AG04450 (cell line): ENCODE data around the gene SORBS2. TPM values are rescaled to one million over a fixed set of nuclear protein-coding genes. Genes with fewer than 3 reads are reported as not detected.

Experiments used
- CTCF ChIA-PET: fragments of 300-600, 350-600 bp; formaldehyde crosslinking; extraction: SDS; loops from one replicate; lab custom pipeline; 2022; ENCODE audit warnings: antibody characterized with exemption, inconsistent platforms; lab: Charles Lee
- POLR2A ChIA-PET: fragments of 350-600 bp; formaldehyde crosslinking; extraction: SDS; loops from one replicate; lab custom pipeline; 2021; ENCODE audit warnings: antibody characterized with exemption, inconsistent platforms; lab: Yijun Ruan, JAX
- DNase-seq: peaks from one replicate; pipeline ENCODE4 v3.0.0-alpha.2; 2011; ENCODE audit warnings: low read depth, low spot score
- H3K27ac ChIP-seq: one replicate; pipeline ENCODE4 v1.5.1; 2012; ENCODE audit warnings: low read depth, low read length, control low read depth
- H3K27me3 ChIP-seq: one replicate; pipeline ENCODE4 v1.6.0; 2012; ENCODE audit warnings: low read length; ENCODE audit not compliant: control insufficient read depth, insufficient read depth
- H3K4me3 ChIP-seq: 2 replicates; pipeline ENCODE4 v1.5.1; 2011; ENCODE audit warnings: mild to moderate bottlenecking, low read depth, low read length, control low read depth
- H3K9me3 ChIP-seq: 2 replicates; pipeline ENCODE4 v1.5.1; 2012; ENCODE audit warnings: low read length; ENCODE audit not compliant: control insufficient read depth, insufficient read depth
- polyA plus RNA-seq: library from polyadenylated mRNA; depleted of rRNA; stranded (reverse); fragments of >200 nt; gene quantifications from 2 replicates; pipeline ENCODE4 v1.2.3, GENCODE V29; 2011
- TF ChIP-seq, protein P1 (sequence below): IDR thresholded peaks from 2 replicates; pipeline ENCODE4 v1.5.1; 2011; ENCODE audit warnings: low read depth, low read length, control low read depth, inconsistent platforms

The SORBS2 gene
- polyA plus RNA-seq, 1 experiment, result not detected

DNA sequence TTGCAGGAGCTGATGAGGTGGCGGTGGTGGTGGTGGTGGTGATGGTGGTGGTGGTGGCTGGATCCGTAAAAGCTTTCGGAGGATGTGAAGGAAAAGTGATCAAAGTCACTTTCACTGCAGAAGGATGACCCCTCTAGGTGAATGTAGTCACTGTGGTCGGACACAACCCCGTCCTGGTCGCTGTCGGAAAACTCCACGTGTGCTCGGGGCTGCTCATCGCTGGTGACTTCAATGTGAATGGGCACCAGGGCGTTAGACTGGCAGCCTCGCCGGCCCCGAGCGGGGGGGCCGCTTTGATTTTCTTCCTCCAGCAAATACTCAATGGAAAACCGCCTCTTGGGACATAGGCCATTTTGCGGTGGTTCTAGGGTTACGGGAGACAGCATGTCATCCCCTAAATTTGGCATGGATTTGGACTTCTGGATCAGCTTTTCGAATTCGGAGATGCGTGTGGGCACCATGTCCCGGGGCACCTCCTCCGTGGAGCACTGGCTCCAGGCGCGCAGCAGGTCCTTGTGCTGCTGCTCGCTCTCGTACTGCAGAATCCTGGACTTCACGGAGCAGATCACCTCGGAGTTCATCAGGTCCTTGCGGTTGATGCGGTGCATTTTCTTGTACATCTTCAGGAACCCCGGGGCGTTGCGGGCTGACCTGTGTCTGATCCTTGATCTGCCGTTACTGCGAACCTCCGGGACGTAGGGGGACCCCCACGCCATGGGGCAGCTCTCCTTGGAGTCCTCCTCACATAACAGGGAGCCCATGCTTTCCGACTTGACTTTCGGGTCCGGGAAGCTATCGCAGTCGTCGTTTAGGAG, 188.3 kb downstream of the SORBS2 start:
- no peak overlapping the region for H3K4me3 ChIP-seq
- POLR2A ChIA-PET, result no interaction called here
- H3K27me3 ChIP-seq, result no peaks in the 10 kb centered on the region
- TF ChIP-seq, protein P1, sequence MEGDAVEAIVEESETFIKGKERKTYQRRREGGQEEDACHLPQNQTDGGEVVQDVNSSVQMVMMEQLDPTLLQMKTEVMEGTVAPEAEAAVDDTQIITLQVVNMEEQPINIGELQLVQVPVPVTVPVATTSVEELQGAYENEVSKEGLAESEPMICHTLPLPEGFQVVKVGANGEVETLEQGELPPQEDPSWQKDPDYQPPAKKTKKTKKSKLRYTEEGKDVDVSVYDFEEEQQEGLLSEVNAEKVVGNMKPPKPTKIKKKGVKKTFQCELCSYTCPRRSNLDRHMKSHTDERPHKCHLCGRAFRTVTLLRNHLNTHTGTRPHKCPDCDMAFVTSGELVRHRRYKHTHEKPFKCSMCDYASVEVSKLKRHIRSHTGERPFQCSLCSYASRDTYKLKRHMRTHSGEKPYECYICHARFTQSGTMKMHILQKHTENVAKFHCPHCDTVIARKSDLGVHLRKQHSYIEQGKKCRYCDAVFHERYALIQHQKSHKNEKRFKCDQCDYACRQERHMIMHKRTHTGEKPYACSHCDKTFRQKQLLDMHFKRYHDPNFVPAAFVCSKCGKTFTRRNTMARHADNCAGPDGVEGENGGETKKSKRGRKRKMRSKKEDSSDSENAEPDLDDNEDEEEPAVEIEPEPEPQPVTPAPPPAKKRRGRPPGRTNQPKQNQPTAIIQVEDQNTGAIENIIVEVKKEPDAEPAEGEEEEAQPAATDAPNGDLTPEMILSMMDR, result no peak
- H3K9me3 ChIP-seq, result no peaks in the 10 kb centered on the region; the same call in 1 of the 2 replicates
- H3K27ac ChIP-seq, result no peak overlapping the region
- DNase-seq, result no peak
- CTCF ChIA-PET, result interaction anchor here (1.9 kb wide), 1 partner anchor 17 kb away, joined by 8 read pairs; no protein-coding TSS in a partner anchor

DNA sequence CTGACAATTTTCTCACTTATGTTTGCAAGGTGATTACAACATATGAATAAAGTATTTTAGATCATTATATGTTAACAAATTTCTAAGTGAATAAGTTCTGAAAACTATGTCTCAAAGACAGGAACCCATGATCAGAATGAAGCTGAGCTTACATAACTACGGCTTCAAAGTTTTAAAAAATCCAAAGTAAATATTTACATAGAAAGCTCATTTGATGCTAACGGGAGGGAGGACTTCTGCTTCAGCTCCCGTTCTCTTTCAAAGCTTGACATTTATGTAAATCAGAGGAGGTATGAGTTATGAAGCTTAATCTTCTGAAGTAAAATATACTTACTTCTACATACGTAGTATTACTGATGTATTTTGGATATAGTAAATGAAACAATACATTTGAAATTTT, 203.8 kb downstream of the SORBS2 start:
- no peak for DNase-seq
- TF ChIP-seq, protein P1, result no peak
- Histone ChIP-seq H3K27ac (no peak overlapping the region), H3K4me3 (no peak overlapping the region), H3K9me3 (no peaks in the 10 kb centered on the region), H3K27me3 (no peaks in the 10 kb centered on the region)
- ChIA-PET POLR2A (no interaction called here), CTCF (interaction anchor here (1.0 to 6.3 kb wide), 3 partner anchors 9 to 430 kb away, joined by 3 to 39 read pairs (median 8); no protein-coding TSS in a partner anchor)

DNA sequence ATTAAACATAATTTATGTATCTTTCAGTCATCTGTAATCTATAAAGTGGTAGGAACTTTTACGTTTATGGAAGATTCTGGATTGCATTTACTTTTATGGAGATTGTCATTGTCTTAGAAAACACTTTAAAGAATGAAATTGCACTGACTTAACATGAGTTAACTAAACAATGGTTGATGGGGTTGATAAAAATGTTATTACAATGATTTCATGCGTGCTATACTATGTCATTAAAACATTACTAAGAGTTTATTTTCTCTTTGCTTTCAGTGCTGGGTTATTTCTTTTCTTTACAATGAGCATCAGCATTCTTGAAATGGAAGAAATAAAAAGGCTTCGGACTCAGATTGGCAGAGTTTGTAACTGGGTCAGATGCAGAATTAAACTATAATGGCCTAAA, 209.6 kb downstream of the SORBS2 start:
- CTCF ChIA-PET, result interaction anchor here (1.5 kb wide), 1 partner anchor 419 kb away, joined by 5 read pairs; no protein-coding TSS in a partner anchor
- H3K4me3 ChIP-seq, result no peak overlapping the region
- POLR2A ChIA-PET, result no interaction called here
- no peak for DNase-seq
- TF ChIP-seq, protein P1, result no peak
- peaks cover 2% of the 10 kb centered on the region for H3K27me3 ChIP-seq
- H3K9me3 ChIP-seq, result no peaks in the 10 kb centered on the region
- no peak overlapping the region for H3K27ac ChIP-seq

DNA sequence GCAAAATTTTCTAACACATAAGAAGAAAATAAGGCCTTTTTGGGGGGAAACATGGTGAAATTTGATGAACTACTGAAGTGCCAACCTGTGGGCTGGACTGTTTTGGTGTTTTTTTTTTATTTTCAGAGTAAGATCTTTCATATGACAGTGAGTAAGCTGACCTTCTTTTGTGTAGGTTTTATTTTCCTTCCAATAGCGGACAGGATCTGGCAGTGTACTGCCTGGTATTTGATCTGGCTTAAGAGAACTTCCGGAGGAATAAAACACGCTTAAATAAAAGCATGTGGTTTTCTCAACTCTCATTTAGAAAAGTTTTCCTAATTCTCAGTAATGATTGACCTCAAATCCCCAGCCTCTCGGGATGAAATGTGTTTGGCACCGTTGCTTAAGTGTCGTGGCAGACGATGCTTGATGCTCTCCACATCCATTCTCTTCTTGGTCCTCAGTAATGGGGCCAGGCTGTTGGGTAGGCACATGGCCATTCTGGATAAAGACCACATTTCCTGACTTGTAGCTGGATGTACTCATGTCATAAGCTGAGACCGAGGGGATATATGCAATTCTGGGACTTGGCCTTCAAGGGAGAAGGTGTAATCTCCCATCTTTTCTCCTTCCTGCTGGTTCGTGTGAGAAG, 211.1 kb downstream of the SORBS2 start:
- TF ChIP-seq, protein P1, result no peak
- no peak overlapping the region for H3K27ac ChIP-seq
- peaks cover 2% of the 10 kb centered on the region for H3K27me3 ChIP-seq
- no peaks in the 10 kb centered on the region for H3K9me3 ChIP-seq
- no peak overlapping the region for H3K4me3 ChIP-seq
- DNase-seq, result no peak
- CTCF ChIA-PET, result interaction anchor here (1.0 to 1.2 kb wide), 2 partner anchors 129 to 437 kb away, joined by 3 to 5 read pairs; partner anchors contain the start of gene CCDC110
- POLR2A ChIA-PET, result no interaction called here
